Small intestine (tissue), 7 donors: ENCODE results near the gene C1QTNF2. TPM values are rescaled to one million over a fixed set of nuclear protein-coding genes. Genes with fewer than 3 reads are reported as not detected.

Experiments
- DNase-seq, 2 donors: peaks; one replicate each; pipeline versions ENCODE4 v3.0.0 to v3.0.0-alpha.2; 2013
- FAIRE-seq: peaks from 2 replicates; lab custom pipeline; 2012; peaks lifted over from hg19 to GRCh38; lab: Jason Lieb, UNC
- H3K27ac ChIP-seq, 3 donors: one replicate each; pipeline ENCODE4 v1.5.1; 2013; ENCODE audit warnings: low read length in 2 of 3, mild to moderate bottlenecking in 2 of 3, control low read depth in 1 of 3, inconsistent platforms in 1 of 3, low read depth in 1 of 3, moderate library complexity in 1 of 3
- H3K27me3 ChIP-seq, 3 donors: one replicate each; pipeline ENCODE4 v1.6.1; 2013; ENCODE audit warnings: low read length in 3 of 3, inconsistent platforms in 1 of 3; ENCODE audit not compliant: control insufficient read depth in 3 of 3, insufficient read depth in 3 of 3
- H3K36me3 ChIP-seq, 3 donors: one replicate each; pipeline ENCODE4 v1.6.1; 2013; ENCODE audit warnings: low read length in 3 of 3, inconsistent platforms in 1 of 3, low read depth in 1 of 3, mild to moderate bottlenecking in 1 of 3, moderate library complexity in 1 of 3; ENCODE audit not compliant: control insufficient read depth in 3 of 3, insufficient read depth in 2 of 3
- H3K4me1 ChIP-seq, 3 donors: one replicate each; pipeline ENCODE4 v1.6.1; 2013; ENCODE audit warnings: low read length in 2 of 3, inconsistent platforms in 1 of 3, low read depth in 1 of 3, mild to moderate bottlenecking in 1 of 3, moderate library complexity in 1 of 3; ENCODE audit not compliant: control insufficient read depth in 3 of 3, insufficient read depth in 2 of 3
- H3K4me3 ChIP-seq, 3 donors: one replicate each; pipeline ENCODE4 v1.5.1; 2013; ENCODE audit warnings: low read length in 3 of 3, control low read depth in 1 of 3, inconsistent platforms in 1 of 3, low read depth in 1 of 3, mild to moderate bottlenecking in 1 of 3, moderate library complexity in 1 of 3
- H3K9me3 ChIP-seq, 2 donors: one replicate each; pipeline ENCODE4 v1.6.1; 2013; ENCODE audit warnings: low read depth in 1 of 2, low read length in 1 of 2; ENCODE audit not compliant: control insufficient read depth in 2 of 2, insufficient read depth in 1 of 2
- WGBS, 3 donors: extraction: QIAGEN DNeasy Blood & Tissue Kit; methylation state at CpG; one replicate each; pipeline ENCODE4 v1.1.7; 2013; 5-methylcytosine and 5-hydroxymethylcytosine counted together
- polyA plus RNA-seq, 4 donors: library from polyadenylated mRNA; stranded (reverse) in 3 of 4; unstranded in 1 of 4; fragments of 200-250 nt in 3 of 4; fragments of 120-200 nt in 1 of 4; gene quantifications; one replicate each; pipeline versions ENCODE4 v1.2.1 to v1.2.3, GENCODE V29; 2013
- donor health status: healthy with polysubstance abuse.
- donor health status: control.
- donor health status: control.
- donor health status: Bipolar disorder and iron deficiency.
- donor health status: healthy.

Gene C1QTNF2
- polyA plus RNA-seq, 4 donors: 0.27 to 1.7 (median 1.3) TPM; not detected in 1

DNA sequence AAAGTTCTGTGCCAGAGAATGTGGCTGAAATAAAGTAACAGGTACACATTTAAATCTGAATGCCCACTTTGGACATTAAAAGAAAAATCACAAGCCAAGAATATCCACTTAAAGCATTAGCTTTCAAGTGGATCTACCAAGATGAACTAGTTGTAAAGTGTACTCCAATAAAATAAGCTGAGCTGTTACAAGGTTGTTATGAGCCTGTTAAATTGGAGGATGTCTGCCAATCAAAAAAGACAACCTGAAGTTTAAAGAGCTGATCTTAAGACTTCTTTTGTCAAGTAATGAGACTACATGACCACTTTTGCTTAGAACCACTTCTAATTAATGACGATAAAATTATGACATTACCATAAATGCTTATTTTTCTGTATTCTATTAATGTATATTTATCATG, 27.1 kb upstream of the C1QTNF2 start:
- no peak overlapping the region for H3K4me3 ChIP-seq
- no peak for FAIRE-seq
- 94 to 100% (median 100%) methylated on average over 1 of the region's 1 CpG for WGBS, 3 donors

DNA sequence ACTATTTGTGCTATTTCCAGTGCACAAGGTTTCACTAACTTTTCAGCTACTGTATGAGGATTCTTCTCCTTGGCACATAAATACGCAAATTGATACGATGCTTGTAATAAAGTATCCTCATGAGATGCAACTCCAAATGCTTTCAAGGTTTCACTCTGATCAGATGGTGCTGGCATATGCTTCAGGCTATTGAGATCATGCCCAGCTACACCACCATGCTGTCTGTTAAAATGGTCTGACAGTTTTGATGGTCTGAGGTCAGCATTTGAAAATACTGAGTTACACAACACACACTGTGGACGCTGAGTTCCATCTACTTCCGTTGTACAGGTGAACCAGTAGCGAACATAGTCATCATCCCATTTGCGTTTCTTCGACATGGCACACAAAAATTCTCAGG, 24.7 kb upstream of the C1QTNF2 start:
- Histone ChIP-seq H3K27me3 (no peaks in the 10 kb centered on the region), H3K4me3 (no peak overlapping the region), H3K9me3 (no peaks in the 10 kb centered on the region), H3K4me1 (peaks cover 0 to 3% (median 0%) of the 10 kb centered on the region in 3 donors), H3K36me3 (peaks cover 0 to 3% (median 0%) of the 10 kb centered on the region in 3 donors), H3K27ac (no peak overlapping the region)
- 96 to 97% (median 96%) methylated on average over 7 of the region's 7 CpGs for WGBS, 3 donors
- FAIRE-seq (no peak), DNase-seq (no peak)

More for the DNA sequence above, 27.1 kb upstream of the C1QTNF2 start:
- no peak for DNase-seq
- Histone ChIP-seq H3K36me3 (peaks cover 2 to 6% (median 3%) of the 10 kb centered on the region in 3 donors), H3K27ac (no peak overlapping the region), H3K9me3 (no peaks in the 10 kb centered on the region), H3K27me3 (no peaks in the 10 kb centered on the region), H3K4me1 (peaks cover 0 to 3% (median 0%) of the 10 kb centered on the region in 3 donors)

DNA sequence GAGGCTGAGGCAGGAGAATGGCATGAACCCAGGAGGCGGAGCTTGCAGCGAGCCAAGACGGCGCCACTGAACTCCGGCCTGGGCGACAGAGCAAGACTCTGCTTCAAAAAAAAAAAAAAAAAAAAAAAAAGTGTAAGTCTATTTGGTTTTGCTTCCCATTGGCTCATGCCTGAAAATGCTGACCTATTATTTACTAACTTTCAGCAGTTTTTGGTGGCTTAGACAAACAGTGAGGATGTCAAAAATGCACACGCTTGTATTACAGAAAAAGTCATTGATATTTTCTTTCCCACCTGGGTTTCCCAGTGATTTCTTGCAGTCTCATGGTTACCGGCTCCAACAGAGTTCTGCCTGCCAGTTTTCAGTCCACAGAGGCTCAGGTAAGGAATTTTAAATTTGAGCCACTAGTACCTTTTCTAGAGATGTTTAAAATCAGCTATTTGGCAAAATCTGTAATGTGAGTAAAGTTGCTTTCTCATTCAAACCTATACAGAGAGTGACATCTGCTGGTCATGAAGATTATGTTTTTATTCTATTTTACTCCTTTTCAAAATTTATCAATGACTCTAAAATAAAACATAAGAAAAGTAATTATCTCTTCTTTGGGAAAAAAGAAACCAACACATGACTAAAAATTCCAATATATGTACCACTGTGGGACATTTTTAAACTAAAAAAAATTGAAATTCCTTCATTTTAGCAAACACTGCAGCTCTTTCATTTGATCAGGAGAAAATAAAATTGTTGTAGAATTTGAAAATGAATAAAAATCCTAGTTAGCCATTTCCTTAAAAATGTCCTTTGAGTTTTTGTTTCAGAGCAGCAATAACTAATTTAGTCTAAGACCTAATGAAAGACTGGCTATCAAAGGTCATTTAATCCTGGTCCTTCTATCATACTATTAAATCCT, 20.6 kb upstream of the C1QTNF2 start:
- FAIRE-seq (no peak), DNase-seq (peak; percentile 25 to 48)
- H3K36me3 ChIP-seq: no peaks in the 10 kb centered on the region
- peaks cover 0 to 10% of the 10 kb centered on the region in 2 donors for H3K9me3 ChIP-seq
- no peak overlapping the region for H3K27ac ChIP-seq
- WGBS, 3 donors: 56 to 70% (median 62%) methylated on average over 6 to 8 of the region's 8 CpGs
- no peaks in the 10 kb centered on the region for H3K27me3 ChIP-seq
- no peaks in the 10 kb centered on the region for H3K4me1 ChIP-seq
- H3K4me3 ChIP-seq: no peak overlapping the region

DNA sequence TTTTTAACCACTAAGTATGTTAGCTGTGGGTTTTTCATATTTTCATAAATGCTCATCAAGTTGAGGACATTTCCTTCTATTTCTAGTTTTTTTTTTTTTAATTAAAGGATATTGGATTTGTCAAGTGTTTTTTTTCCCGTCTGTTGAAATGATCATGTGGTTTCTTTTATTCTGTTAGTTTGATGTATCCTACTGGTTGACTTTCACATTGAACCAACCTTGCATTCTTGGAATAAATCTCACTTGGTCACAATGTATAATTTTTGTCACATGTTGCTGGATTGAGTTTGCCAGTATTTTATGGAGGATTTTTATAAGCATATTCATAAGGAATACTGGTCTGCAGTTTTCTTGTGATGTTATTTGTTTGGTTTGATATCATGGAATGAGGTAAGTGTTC, 17.0 kb upstream of the C1QTNF2 start:
- Histone ChIP-seq H3K4me3 (no peak overlapping the region), H3K4me1 (no peaks in the 10 kb centered on the region), H3K27me3 (no peaks in the 10 kb centered on the region), H3K27ac (no peak overlapping the region), H3K9me3 (peaks cover 0 to 10% of the 10 kb centered on the region in 2 donors), H3K36me3 (no peaks in the 10 kb centered on the region)
- FAIRE-seq: no peak
- 93 to 100% (median 93%) methylated on average over 1 of the region's 1 CpG for WGBS, 3 donors
- DNase-seq: no peak

DNA sequence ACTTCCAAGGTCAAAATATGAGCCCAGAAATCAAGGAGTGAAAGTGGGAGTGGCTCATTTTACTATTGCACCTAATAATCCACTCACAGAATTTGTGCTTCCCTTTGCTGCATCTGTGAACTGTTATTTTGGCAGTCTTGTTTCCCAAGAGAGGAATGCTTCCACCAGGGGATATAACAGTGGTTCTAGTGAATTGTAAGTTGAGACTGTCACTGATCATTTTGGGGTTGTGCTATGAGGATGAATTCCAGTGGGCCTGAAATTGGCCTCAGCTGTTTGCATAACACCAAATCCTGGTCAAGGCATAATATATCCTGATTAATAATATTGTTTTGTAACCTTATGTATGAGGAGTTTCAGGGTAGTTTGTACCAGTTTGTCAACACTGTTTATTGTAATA, 15.1 kb upstream of the C1QTNF2 start:
- DNase-seq: no peak
- H3K36me3 ChIP-seq: no peaks in the 10 kb centered on the region
- H3K4me3 ChIP-seq: no peak overlapping the region
- H3K27me3 ChIP-seq: no peaks in the 10 kb centered on the region
- no peak for FAIRE-seq
- H3K4me1 ChIP-seq: no peaks in the 10 kb centered on the region
- H3K27ac ChIP-seq: no peak overlapping the region
- peaks cover 0 to 10% of the 10 kb centered on the region in 2 donors for H3K9me3 ChIP-seq

DNA sequence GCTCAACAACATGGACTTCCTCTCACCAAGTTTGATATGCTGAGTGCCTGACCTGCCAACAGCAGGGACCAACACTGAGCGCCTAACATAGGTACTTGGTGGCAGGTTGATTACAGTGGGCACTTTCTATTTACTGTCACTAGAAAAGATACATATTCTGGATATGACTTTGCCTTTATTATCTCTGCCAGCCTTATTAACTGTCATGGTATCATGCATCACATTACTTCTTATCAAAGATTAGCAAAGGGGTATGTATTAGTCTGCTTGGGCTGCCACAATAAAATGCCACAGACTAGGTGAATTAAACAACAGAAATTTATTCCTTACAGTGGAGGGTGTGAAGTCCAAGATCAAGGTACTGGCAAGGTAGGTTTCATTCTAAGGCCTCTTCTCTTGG, 14.3 kb upstream of the C1QTNF2 start:
- no peak for FAIRE-seq
- H3K36me3 ChIP-seq: no peaks in the 10 kb centered on the region
- no peak for DNase-seq
- peaks cover 0 to 10% of the 10 kb centered on the region in 2 donors for H3K9me3 ChIP-seq
- H3K4me3 ChIP-seq: no peak overlapping the region
- no peaks in the 10 kb centered on the region for H3K27me3 ChIP-seq
- 95 to 100% (median 96%) methylated on average over 1 of the region's 1 CpG for WGBS, 3 donors
- H3K27ac ChIP-seq: no peak overlapping the region
- no peaks in the 10 kb centered on the region for H3K4me1 ChIP-seq

DNA sequence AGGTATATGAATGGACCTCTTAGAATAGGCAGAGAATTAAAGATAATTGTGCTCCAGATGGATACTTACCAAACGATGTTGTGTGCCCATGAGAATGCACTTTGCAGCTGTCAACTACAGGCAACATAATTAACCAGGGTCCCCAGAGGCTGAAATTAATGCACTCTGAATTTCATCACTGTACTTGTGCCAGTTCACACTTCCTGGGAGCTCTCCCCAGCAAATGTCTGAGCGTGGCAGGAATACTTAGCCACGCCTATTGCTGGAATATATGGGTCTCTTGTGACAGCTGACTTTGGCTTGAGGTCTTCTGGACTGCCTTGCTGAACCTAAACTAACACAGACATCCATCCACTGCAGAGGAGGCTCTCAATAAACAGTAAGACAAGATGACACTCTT, 11.9 kb upstream of the C1QTNF2 start:
- Histone ChIP-seq H3K27ac (no peak overlapping the region), H3K4me1 (no peaks in the 10 kb centered on the region), H3K36me3 (no peaks in the 10 kb centered on the region), H3K9me3 (peaks cover 0 to 6% of the 10 kb centered on the region in 2 donors), H3K27me3 (no peaks in the 10 kb centered on the region), H3K4me3 (no peak overlapping the region)
- DNase-seq (no peak), FAIRE-seq (no peak)
- 50 to 60% (median 51%) methylated on average over 3 of the region's 3 CpGs for WGBS, 3 donors

DNA sequence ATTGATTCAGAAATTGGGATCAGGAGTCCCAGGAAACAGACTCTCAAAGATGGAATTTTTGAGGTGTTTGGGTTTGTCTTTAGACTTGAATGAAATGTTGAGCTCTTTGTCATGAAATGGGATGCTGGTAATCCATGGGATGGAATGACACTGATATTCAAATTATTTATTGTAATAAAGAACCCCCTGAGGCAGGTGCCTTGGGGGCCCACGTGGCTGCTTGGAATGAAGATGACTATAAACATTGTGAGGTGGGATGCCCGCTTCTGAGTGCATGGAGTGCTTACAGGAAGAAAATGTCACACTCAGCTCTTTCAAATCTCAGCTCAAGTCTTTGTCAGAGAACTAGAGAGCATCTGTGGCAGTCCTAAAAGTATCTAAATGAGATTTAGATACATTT, 9.6 kb upstream of the C1QTNF2 start:
- Histone ChIP-seq H3K27ac (no peak overlapping the region), H3K4me1 (no peaks in the 10 kb centered on the region), H3K36me3 (no peaks in the 10 kb centered on the region), H3K9me3 (no peaks in the 10 kb centered on the region), H3K4me3 (no peak overlapping the region), H3K27me3 (no peaks in the 10 kb centered on the region)
- WGBS, 3 donors: 69 to 88% (median 76%) methylated on average over 2 of the region's 2 CpGs
- DNase-seq (no peak), FAIRE-seq (no peak)
